KMS-11 (cell line): ENCODE data around the gene CIBAR2.

Experiments used
- H2AFZ ChIP-seq: fragments of 200-600 bp; sonication (generic); 2 replicates; pipeline ENCODE4 v1.6.1; 2016; ENCODE audit warnings: antibody characterized with exemption, mixed run types, low read depth
- H3K27ac ChIP-seq: fragments of 200-600 bp; sonication (generic); 2 replicates; pipeline ENCODE4 v1.6.1; 2016; ENCODE audit warnings: mild to moderate bottlenecking, mixed run types
- H3K27me3 ChIP-seq: fragments of 200-600 bp; sonication (generic); 2 replicates; pipeline ENCODE4 v1.6.1; 2017; ENCODE audit warnings: mild to moderate bottlenecking, low read depth, mixed run types, moderate library complexity; ENCODE audit not compliant: insufficient read depth
- H3K36me3 ChIP-seq: fragments of 200-600 bp; sonication (generic); 2 replicates; pipeline ENCODE4 v1.6.1; 2017; ENCODE audit warnings: mild to moderate bottlenecking, mixed run types; ENCODE audit not compliant: insufficient read depth
- H3K4me1 ChIP-seq: fragments of 200-600 bp; sonication (generic); 2 replicates; pipeline ENCODE4 v1.6.1; 2016; ENCODE audit warnings: mild to moderate bottlenecking, low read depth, mixed run types; ENCODE audit not compliant: poor library complexity, severe bottlenecking
- H3K4me2 ChIP-seq: fragments of 200-600 bp; sonication (generic); 2 replicates; pipeline ENCODE4 v1.7.0; 2016; ENCODE audit warnings: mild to moderate bottlenecking, mixed run types
- H3K4me3 ChIP-seq: fragments of 200-600 bp; sonication (generic); IDR thresholded peaks from 2 replicates; pipeline ENCODE4 v1.6.1; 2017; ENCODE audit warnings: low read depth, low read length, mixed read lengths; ENCODE audit not compliant: insufficient read depth
- H3K79me2 ChIP-seq: fragments of 200-600 bp; sonication (generic); 2 replicates; pipeline ENCODE4 v1.6.1; 2016; ENCODE audit warnings: low read depth, mixed run types; ENCODE audit not compliant: insufficient read depth
- H3K9ac ChIP-seq: fragments of 200-600 bp; sonication (generic); 2 replicates; pipeline ENCODE4 v1.6.1; 2016; ENCODE audit warnings: mild to moderate bottlenecking, mixed run types
- H4K20me1 ChIP-seq: fragments of 200-600 bp; sonication (generic); 2 replicates; pipeline ENCODE4 v1.6.1; 2016; ENCODE audit warnings: mild to moderate bottlenecking, mixed run types; ENCODE audit not compliant: insufficient read depth
- CTCF ChIP-seq: fragments of 200-600 bp; sonication (generic); conservative IDR thresholded peaks from 2 replicates; pipeline ENCODE4 v1.6.1; 2017; ENCODE audit warnings: low read depth, mild to moderate bottlenecking, antibody characterized with exemption, low read length, moderate library complexity, mixed read lengths

Gene CIBAR2

DNA sequence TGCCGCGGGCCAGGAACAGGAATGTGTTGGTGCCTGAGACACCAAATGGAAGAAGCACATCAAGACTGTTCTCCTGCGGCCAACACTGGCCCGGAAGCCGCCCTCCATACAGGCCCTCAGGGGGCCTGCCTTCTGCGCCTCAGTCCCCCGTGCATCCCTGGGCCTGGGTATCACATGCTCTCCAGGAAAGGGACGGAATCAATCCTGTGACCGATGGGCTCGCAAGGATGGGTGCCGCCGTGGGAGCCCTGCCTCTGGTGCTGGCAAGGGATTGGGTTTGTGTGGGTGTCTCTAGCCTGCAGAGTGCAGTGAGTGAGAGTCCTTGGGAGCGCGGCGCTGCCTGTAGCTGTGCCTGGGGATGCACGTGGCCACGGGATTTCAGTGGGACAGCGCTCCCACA is 19.4 kb downstream of the CIBAR2 start:
- Histone ChIP-seq H3K4me1 (no peaks in the 10 kb centered on the region), H3K79me2 (no peaks in the 10 kb centered on the region), H3K27ac (no peak overlapping the region), H3K4me3 (no peak overlapping the region), H3K27me3 (peaks cover 47% of the 10 kb centered on the region; the same call in 1 of the 2 replicates), H3K4me2 (no peak overlapping the region), H4K20me1 (no peaks in the 10 kb centered on the region), H3K9ac (no peak overlapping the region), H3K36me3 (no peaks in the 10 kb centered on the region), H2AFZ (no peak overlapping the region)
- TF ChIP-seq CTCF = no peak

DNA sequence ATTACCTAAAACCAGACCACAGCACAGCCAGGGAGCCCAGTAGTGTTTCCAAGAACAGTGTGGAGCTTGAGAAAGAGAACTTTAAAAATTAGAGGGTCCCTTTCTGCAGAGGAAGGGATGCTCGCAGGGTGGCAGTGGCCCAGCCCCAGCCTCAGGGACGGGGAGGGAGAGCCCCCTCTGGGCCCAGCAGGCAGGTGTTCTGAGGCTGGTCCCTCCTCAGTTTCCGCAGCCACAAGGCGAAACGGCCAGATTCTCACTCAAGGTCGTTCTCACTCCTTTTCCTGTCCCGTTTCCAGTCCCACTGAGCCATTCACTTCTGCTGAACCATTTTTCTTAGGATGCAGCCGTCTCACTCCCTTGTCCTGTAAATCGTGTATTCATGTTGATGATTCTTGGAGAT is 20.0 kb downstream of the CIBAR2 start:
- Histone ChIP-seq H4K20me1 (no peaks in the 10 kb centered on the region), H3K4me3 (no peak overlapping the region), H2AFZ (no peak overlapping the region), H3K4me2 (no peak overlapping the region), H3K36me3 (no peaks in the 10 kb centered on the region), H3K4me1 (no peaks in the 10 kb centered on the region), H3K9ac (no peak overlapping the region), H3K79me2 (no peaks in the 10 kb centered on the region), H3K27me3 (peaks cover 41% of the 10 kb centered on the region; the same call in 1 of the 2 replicates), H3K27ac (no peak overlapping the region)
- TF ChIP-seq CTCF = no peak

- no peak overlapping the region for H2AFZ ChIP-seq
- H3K4me1 ChIP-seq = no peaks in the 10 kb centered on the region
- H3K4me2 ChIP-seq = no peak overlapping the region
- no peak overlapping the region for H3K9ac ChIP-seq
- no peaks in the 10 kb centered on the region for H4K20me1 ChIP-seq
- TF ChIP-seq CTCF = no peak
- H3K79me2 ChIP-seq = no peaks in the 10 kb centered on the region
- H3K4me3 ChIP-seq = no peak overlapping the region
- no peaks in the 10 kb centered on the region for H3K36me3 ChIP-seq
- no peak overlapping the region for H3K27ac ChIP-seq
- peaks cover 33% of the 10 kb centered on the region; the same call in 1 of the 2 replicates for H3K27me3 ChIP-seq
Measured at GRCh38 chr16:85091522-85091910, 20.8 kb downstream of the CIBAR2 start.

DNA sequence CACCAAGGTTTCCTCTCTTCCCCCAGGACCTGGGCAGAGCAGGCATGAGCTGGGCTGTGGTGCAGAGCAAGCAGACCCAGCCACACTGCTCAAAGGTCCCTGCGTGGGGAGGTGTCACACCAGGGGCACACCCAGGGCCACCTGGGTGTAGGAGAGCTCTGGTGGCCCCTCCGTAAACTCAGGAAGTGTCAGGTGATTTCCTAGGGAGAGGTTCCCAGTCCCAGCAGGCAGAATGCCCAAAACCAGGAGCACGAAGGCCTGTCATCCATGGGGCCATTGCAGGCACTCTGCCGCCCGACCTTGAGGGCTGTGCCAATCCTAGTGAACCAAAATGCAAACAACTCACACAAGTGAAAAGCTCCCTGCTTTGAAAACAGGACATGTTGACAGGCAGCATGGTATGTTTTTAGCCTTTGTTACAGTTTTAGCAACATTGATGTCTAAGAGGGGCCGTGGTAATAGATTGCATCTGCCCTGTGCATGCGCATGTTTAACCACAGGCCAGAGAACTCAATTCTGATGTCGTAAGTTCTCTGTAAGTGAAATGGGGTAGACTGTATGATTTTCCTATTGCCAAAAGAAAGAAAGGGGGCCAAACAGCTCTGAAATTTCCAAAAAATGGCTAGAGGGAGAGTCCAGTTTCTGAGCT is 21.3 kb downstream of the CIBAR2 start:
- no peaks in the 10 kb centered on the region for H4K20me1 ChIP-seq
- no peak overlapping the region for H3K27ac ChIP-seq
- H3K79me2 ChIP-seq = no peaks in the 10 kb centered on the region
- H3K4me2 ChIP-seq = no peak overlapping the region
- H3K4me3 ChIP-seq = no peak overlapping the region
- H3K9ac ChIP-seq = no peak overlapping the region
- H3K27me3 ChIP-seq = peaks cover 28% of the 10 kb centered on the region; the same call in 1 of the 2 replicates
- H2AFZ ChIP-seq = no peak overlapping the region
- H3K36me3 ChIP-seq = no peaks in the 10 kb centered on the region
- no peak for TF ChIP-seq CTCF
- H3K4me1 ChIP-seq = no peaks in the 10 kb centered on the region
